Endothelial cell of umbilical vein (primary cell): ENCODE results near the gene TGM3. TPM values are rescaled to one million over a fixed set of nuclear protein-coding genes. Genes with fewer than 3 reads are reported as not detected.

Experiments used
- BruUV-seq: library from RNA; stranded (reverse); fragments of 400-500 nt; replicated peaks from 2 replicates; lab custom pipeline; 2021; lab: Mats Ljungman, UMichigan
- CTCF ChIA-PET: fragments of 300-600, 350-600 bp; sonication (Branson Sonifier 250); formaldehyde crosslinking; loops from one replicate; lab custom pipeline; 2021; ENCODE audit warnings: antibody characterized with exemption, inconsistent platforms; lab: Charles Lee
- POLR2A ChIA-PET: fragments of 300-600, 350-600 bp; sonication (Branson Sonifier 250); formaldehyde crosslinking; loops from one replicate; lab custom pipeline; 2021; ENCODE audit warnings: antibody characterized with exemption, inconsistent platforms; lab: Charles Lee
- DNase-seq: peaks from one replicate; pipeline ENCODE4 v3.0.0-alpha.2; 2011; ENCODE audit warnings: low read depth, low spot score
- FAIRE-seq: peaks from 2 replicates; lab custom pipeline; 2011; peaks lifted over from hg19 to GRCh38; lab: Jason Lieb, UNC
- H2AFZ ChIP-seq: 2 replicates; pipeline ENCODE4 v1.6.0; 2012; ENCODE audit warnings: low read depth, low read length, control low read depth, inconsistent platforms
- H3K27ac ChIP-seq: 2 replicates; pipeline ENCODE4 v1.5.1; 2011; ENCODE audit warnings: low read depth, mild to moderate bottlenecking, control low read depth, low read length, moderate library complexity; ENCODE audit not compliant: insufficient read depth
- H3K27me3 ChIP-seq, 2 experiments: 2 replicates each; pipeline versions ENCODE4 v1.6.0 to v1.6.1; 2011; ENCODE audit warnings: low read length in 2 of 2, mixed read lengths in 1 of 2; ENCODE audit not compliant: control insufficient read depth in 2 of 2, insufficient read depth in 2 of 2
- H3K36me3 ChIP-seq, 2 experiments: 2 replicates in 1 of 2; 3 replicates in 1 of 2; pipeline ENCODE4 v1.5.1; 2011; ENCODE audit warnings: low read length in 2 of 2, mild to moderate bottlenecking in 1 of 2, moderate library complexity in 1 of 2; ENCODE audit not compliant: control insufficient read depth in 2 of 2, insufficient read depth in 2 of 2; ENCODE audit errors: extremely low read depth in 1 of 2
- H3K4me1 ChIP-seq: 3 replicates; pipeline ENCODE4 v1.5.1; 2011; ENCODE audit warnings: mild to moderate bottlenecking, low read length; ENCODE audit not compliant: control insufficient read depth, insufficient read depth; ENCODE audit errors: extremely low read depth
- H3K4me2 ChIP-seq: 2 replicates; pipeline ENCODE4 v1.6.1; 2011; ENCODE audit warnings: low read length, control low read depth, mixed read lengths; ENCODE audit not compliant: insufficient read depth
- H3K4me3 ChIP-seq, 3 experiments: fragments of 200-600 bp in 1 of 3; sonication (generic), shearing (Covaris generic) in 1 of 3; replicated peaks in 1 of 3; 2 replicates each; pipeline ENCODE4 v1.5.1; 2011 to 2016; ENCODE audit warnings: control low read depth in 3 of 3, low read length in 3 of 3, mild to moderate bottlenecking in 2 of 3, inconsistent platforms in 1 of 3, low read depth in 1 of 3, moderate library complexity in 1 of 3; ENCODE audit not compliant: insufficient read depth in 1 of 3
- H3K79me2 ChIP-seq: 2 replicates; pipeline ENCODE4 v1.6.0; 2012; ENCODE audit warnings: low read length, inconsistent platforms; ENCODE audit not compliant: control insufficient read depth, insufficient read depth
- H3K9ac ChIP-seq: replicated peaks from 2 replicates; pipeline ENCODE3; 2011; ENCODE audit warnings: low read length, control low read depth; ENCODE audit not compliant: insufficient read depth; ENCODE audit errors: extremely low read depth
- H3K9me1 ChIP-seq: replicated peaks from 3 replicates; pipeline ENCODE4 v1.6.0; 2011; ENCODE audit warnings: mild to moderate bottlenecking, low read length; ENCODE audit not compliant: control insufficient read depth, insufficient read depth; ENCODE audit errors: extremely low read depth
- H3K9me3 ChIP-seq: replicated peaks from 2 replicates; pipeline ENCODE4 v1.5.1; 2012; ENCODE audit warnings: low read length, inconsistent platforms; ENCODE audit not compliant: control insufficient read depth, insufficient read depth
- H4K20me1 ChIP-seq: replicated peaks from 2 replicates; pipeline ENCODE3; 2011; ENCODE audit warnings: mild to moderate bottlenecking, low read length; ENCODE audit not compliant: control insufficient read depth, insufficient read depth; ENCODE audit errors: extremely low read depth
- EZH2 ChIP-seq: IDR thresholded peaks from 2 replicates; pipeline ENCODE4 v1.6.1; 2012; ENCODE audit warnings: borderline replicate concordance, low read depth, mild to moderate bottlenecking, moderate library complexity, low read length, inconsistent platforms; ENCODE audit not compliant: severe bottlenecking
- GATA2 ChIP-seq: IDR thresholded peaks from 2 replicates; pipeline ENCODE4 v1.7.0; 2011; ENCODE audit warnings: low read depth, mild to moderate bottlenecking, moderate library complexity, mixed read lengths, low read length; ENCODE audit not compliant: insufficient read length, insufficient read depth
- MYC ChIP-seq: IDR thresholded peaks from one replicate; pipeline ENCODE4 v1.6.1; 2011; ENCODE audit warnings: mild to moderate bottlenecking, low read depth, low read length
- POLR2AphosphoS5 ChIP-seq: IDR thresholded peaks from 2 replicates; pipeline ENCODE4 v1.6.1; 2012; ENCODE audit warnings: low read depth, mild to moderate bottlenecking, control low read depth, low read length, moderate library complexity; ENCODE audit not compliant: insufficient read depth
- dilution Hi-C: fragments of 300-500 bp; cut with MboI; formaldehyde crosslinking; loops from one replicate; pipeline ENCODE4 v1.15.0; 2019; ENCODE audit warnings: low sequenced_read_pairs; ENCODE audit not compliant: extremely low pct_ligation_motif_present
- intact Hi-C: fragments of 100-400 bp; cut with micrococcal nuclease; formaldehyde crosslinking; loops from one replicate; pipeline ENCODE4 v1.10.0; 2022
- polyA plus RNA-seq, 4 experiments: library from polyadenylated mRNA; depleted of rRNA in 3 of 4; stranded (reverse) in 3 of 4; unstranded in 1 of 4; fragments of >200 nt; gene quantifications; 2 replicates each; pipeline versions ENCODE4 v1.2.1 to v1.2.3, GENCODE V29; 2011 to 2012; ENCODE audit warnings: missing spikeins in 1 of 4
- total RNA-seq: library from RNA; stranded (reverse); gene quantifications from 2 replicates; pipeline ENCODE4 v1.2.3, GENCODE V29; 2021
- TF ChIP-seq, protein P1 (sequence below), 2 donors: IDR thresholded peaks; 1 replicate in 1 of 2; 2 replicates in 1 of 2; pipeline ENCODE4 v1.5.1; 2011; ENCODE audit warnings: low read length in 2 of 2, mild to moderate bottlenecking in 2 of 2, moderate library complexity in 2 of 2, control low read depth in 1 of 2, inconsistent platforms in 1 of 2, low read depth in 1 of 2; ENCODE audit not compliant: insufficient read depth in 1 of 2; ENCODE audit errors: extremely low read depth in 1 of 2

Gene TGM3
- total and polyA plus RNA-seq, 2 donors (not counting 3 experiments of a cell fraction or from before 2014, with no cell fraction given): not detected

DNA sequence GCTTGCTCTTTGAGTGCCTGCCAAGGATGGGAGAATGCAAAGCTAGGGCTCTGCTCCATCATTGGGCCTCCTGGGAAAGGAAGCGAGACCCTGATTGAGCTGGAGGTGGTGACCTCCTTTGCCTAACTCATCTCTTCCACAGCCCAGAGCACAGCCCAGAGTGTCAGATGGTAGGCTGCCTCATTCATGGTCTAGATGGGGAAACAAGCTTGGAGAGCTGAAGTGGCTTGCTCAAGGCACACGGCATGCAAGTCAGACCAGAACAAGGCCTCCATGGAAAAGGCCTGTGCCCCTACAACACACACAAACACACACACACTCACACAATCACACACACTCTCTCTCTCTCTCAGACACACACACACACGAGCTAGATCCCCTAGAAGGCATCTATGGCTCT, 17.5 kb downstream of the TGM3 start:
- H3K27ac ChIP-seq: no peak overlapping the region

More for the DNA sequence above, 17.5 kb downstream of the TGM3 start:
- Histone ChIP-seq H3K9ac (no peak overlapping the region), H3K4me1 (no peaks in the 10 kb centered on the region), H3K36me3 (no peaks in the 10 kb centered on the region), H3K27me3 (no peaks in the 10 kb centered on the region), H3K9me3 (no peaks in the 10 kb centered on the region), H2AFZ (no peak overlapping the region), H4K20me1 (no peaks in the 10 kb centered on the region), H3K4me2 (no peak overlapping the region), H3K9me1 (no peaks in the 10 kb centered on the region), H3K4me3 (no peak overlapping the region), H3K79me2 (no peaks in the 10 kb centered on the region)
- dilution Hi-C loops (no loop called here), intact Hi-C loops (no loop called here)
- FAIRE-seq: no peak
- TF ChIP-seq EZH2: no peak
- TF ChIP-seq GATA2: no peak
- TF ChIP-seq MYC: no peak
- TF ChIP-seq, protein P1, sequence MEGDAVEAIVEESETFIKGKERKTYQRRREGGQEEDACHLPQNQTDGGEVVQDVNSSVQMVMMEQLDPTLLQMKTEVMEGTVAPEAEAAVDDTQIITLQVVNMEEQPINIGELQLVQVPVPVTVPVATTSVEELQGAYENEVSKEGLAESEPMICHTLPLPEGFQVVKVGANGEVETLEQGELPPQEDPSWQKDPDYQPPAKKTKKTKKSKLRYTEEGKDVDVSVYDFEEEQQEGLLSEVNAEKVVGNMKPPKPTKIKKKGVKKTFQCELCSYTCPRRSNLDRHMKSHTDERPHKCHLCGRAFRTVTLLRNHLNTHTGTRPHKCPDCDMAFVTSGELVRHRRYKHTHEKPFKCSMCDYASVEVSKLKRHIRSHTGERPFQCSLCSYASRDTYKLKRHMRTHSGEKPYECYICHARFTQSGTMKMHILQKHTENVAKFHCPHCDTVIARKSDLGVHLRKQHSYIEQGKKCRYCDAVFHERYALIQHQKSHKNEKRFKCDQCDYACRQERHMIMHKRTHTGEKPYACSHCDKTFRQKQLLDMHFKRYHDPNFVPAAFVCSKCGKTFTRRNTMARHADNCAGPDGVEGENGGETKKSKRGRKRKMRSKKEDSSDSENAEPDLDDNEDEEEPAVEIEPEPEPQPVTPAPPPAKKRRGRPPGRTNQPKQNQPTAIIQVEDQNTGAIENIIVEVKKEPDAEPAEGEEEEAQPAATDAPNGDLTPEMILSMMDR (IDR thresholded peaks at IDR 0.05; ENCODE audit: extremely low read depth in 1 of 2, insufficient read depth in 1 of 2, low read depth in 1 of 2, low read length in 2 of 2): no peak
- TF ChIP-seq POLR2AphosphoS5: no peak
- no TSS peak for BruUV-seq
- CTCF ChIA-PET: interaction anchor here (1.2 kb wide), 1 partner anchor 15 kb away, joined by 3 read pairs; no protein-coding TSS in a partner anchor
- POLR2A ChIA-PET: no interaction called here
- no peak for DNase-seq
